C4-2B (cell line): ENCODE results near the gene ZFR2.
"Not testable (repeated sequence)": the region's sequence is repeated elsewhere in the genome, so short reads cannot be mapped to it uniquely, and the experiment has no call there.

Experiments used
- H3K27ac ChIP-seq: fragments of 450-650 bp; 2 replicates; pipeline ENCODE4 v1.5.1; 2017
- CTCF ChIP-seq: fragments of 450-650 bp; conservative IDR thresholded peaks from 2 replicates; pipeline ENCODE4 v1.5.1; 2017; ENCODE audit warnings: mild to moderate bottlenecking
- ZFX ChIP-seq: fragments of 450-650 bp; IDR thresholded peaks from 2 replicates; pipeline ENCODE4 v1.6.1; 2017

ZFR2 gene

GRCh38 chr19:3818918-3819317 is 49.9 kb downstream of the ZFR2 start:
- TF ChIP-seq ZFX (no peak), CTCF (no peak)

GRCh38 chr19:3818466-3818865 is 50.4 kb downstream of the ZFR2 start:
- no peak overlapping the region for H3K27ac ChIP-seq
- no peak for TF ChIP-seq ZFX
- no peak for TF ChIP-seq CTCF

More at GRCh38 chr19:3818918-3819317, 49.9 kb downstream of the ZFR2 start:
- no peak overlapping the region for H3K27ac ChIP-seq

GRCh38 chr19:3817761-3818160 is 51.1 kb downstream of the ZFR2 start:
- no peak overlapping the region for H3K27ac ChIP-seq
- TF ChIP-seq ZFX (no peak), CTCF (no peak)

- TF ChIP-seq CTCF: no peak
- TF ChIP-seq ZFX: no peak
These were observed 52.1 kb downstream of the ZFR2 start for GRCh38 chr19:3816566-3817218.

GRCh38 chr19:3816148-3816547 is 52.7 kb downstream of the ZFR2 start:
- H3K27ac ChIP-seq: not testable (repeated sequence)

More at GRCh38 chr19:3816566-3817218, 52.1 kb downstream of the ZFR2 start:
- H3K27ac ChIP-seq: no peak overlapping the region

GRCh38 chr19:3814648-3815047 is 54.2 kb downstream of the ZFR2 start:
- no peak overlapping the region for H3K27ac ChIP-seq
- TF ChIP-seq ZFX (no peak), CTCF (no peak)

- TF ChIP-seq ZFX: no peak
- no peak for TF ChIP-seq CTCF
- H3K27ac ChIP-seq: no peak overlapping the region
These were observed 55.1 kb downstream of the ZFR2 start for GRCh38 chr19:3813473-3814392.
